ENCODE results near the gene SPIRE2. TPM values are rescaled to one million over a fixed set of nuclear protein-coding genes. Genes with fewer than 3 reads are reported as not detected.

The SPIRE2 gene
- total RNA-seq, 1 donor, result 0.72 TPM

DNA sequence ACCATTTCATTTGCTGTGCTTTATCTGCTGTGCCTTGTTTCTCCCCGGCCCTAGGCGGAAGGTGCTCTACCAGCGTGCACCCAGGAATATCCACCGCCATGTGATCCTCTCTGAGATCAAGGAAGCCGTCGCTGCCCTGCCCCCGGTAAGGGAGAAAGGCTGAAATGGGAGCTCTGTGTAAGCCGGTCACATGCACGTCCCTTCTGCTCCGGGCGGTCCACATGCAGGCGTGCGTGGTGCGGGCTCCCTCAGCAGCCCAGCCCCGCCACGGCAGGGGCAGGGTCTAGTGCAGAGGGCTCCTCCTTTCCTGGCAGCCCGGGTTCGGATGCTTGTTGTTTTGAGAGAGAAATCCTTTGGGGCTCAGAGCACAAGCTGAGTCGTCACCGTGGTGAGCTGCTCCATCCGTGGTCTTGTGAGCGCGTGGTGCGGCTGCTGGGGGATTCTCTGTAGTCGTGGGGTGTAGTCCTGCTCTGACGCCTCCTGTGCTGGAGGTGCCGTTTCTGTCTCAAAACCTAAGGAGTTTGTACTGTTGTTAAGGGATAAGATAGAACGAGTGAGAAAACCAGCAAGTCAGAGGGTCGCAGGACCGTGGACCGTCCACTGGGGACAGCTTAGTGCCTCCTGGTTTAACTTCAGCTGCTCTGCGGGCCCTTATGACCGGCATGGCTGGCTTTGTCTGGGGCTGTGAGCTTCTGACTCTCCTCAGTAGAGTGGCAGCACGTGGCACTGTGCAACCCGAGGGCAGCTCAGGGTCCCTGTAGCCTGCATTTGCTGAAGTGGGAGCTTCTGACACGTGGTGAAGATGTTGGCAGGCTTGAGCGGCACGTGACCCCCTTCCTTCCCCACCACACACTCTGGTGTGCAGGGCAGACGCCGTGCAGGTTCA is 78.1 kb downstream of the SPIRE2 start:
- no peak overlapping the region for H3K4me3 ChIP-seq (ENCODE audit: insufficient read depth, low read length)
- no peak overlapping the region for H3K27ac ChIP-seq (ENCODE audit: low read depth, low read length)
- peaks cover 26% of the 10 kb centered on the region for H4K20me1 ChIP-seq (ENCODE audit: insufficient read depth, low read length)
- H3K27me3 ChIP-seq (ENCODE audit: insufficient read depth, low read length), result no peaks in the 10 kb centered on the region
- peaks cover 69% of the 10 kb centered on the region for H3K36me3 ChIP-seq (ENCODE audit: insufficient read depth, low read length)
- DNase-seq (ENCODE audit: insufficient read length, low spot score, missing footprints), result peak; percentile 86
- H3K9me3 ChIP-seq (ENCODE audit: low read depth, low read length), result no peaks in the 10 kb centered on the region
- no peak overlapping the region for H2AFZ ChIP-seq (ENCODE audit: low read length)
- H3K4me2 ChIP-seq (ENCODE audit: insufficient read depth, low read length), result no peak overlapping the region
- H3K4me1 ChIP-seq (ENCODE audit: insufficient read depth, low read length), result peaks cover 3% of the 10 kb centered on the region
- TF ChIP-seq, protein P1, sequence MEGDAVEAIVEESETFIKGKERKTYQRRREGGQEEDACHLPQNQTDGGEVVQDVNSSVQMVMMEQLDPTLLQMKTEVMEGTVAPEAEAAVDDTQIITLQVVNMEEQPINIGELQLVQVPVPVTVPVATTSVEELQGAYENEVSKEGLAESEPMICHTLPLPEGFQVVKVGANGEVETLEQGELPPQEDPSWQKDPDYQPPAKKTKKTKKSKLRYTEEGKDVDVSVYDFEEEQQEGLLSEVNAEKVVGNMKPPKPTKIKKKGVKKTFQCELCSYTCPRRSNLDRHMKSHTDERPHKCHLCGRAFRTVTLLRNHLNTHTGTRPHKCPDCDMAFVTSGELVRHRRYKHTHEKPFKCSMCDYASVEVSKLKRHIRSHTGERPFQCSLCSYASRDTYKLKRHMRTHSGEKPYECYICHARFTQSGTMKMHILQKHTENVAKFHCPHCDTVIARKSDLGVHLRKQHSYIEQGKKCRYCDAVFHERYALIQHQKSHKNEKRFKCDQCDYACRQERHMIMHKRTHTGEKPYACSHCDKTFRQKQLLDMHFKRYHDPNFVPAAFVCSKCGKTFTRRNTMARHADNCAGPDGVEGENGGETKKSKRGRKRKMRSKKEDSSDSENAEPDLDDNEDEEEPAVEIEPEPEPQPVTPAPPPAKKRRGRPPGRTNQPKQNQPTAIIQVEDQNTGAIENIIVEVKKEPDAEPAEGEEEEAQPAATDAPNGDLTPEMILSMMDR (IDR thresholded peaks at IDR 0.05; ENCODE audit: extremely low read depth, low read depth, low read length), result no peak
- no peaks in the 10 kb centered on the region for H3K79me2 ChIP-seq (ENCODE audit: insufficient read depth, low read length)

DNA sequence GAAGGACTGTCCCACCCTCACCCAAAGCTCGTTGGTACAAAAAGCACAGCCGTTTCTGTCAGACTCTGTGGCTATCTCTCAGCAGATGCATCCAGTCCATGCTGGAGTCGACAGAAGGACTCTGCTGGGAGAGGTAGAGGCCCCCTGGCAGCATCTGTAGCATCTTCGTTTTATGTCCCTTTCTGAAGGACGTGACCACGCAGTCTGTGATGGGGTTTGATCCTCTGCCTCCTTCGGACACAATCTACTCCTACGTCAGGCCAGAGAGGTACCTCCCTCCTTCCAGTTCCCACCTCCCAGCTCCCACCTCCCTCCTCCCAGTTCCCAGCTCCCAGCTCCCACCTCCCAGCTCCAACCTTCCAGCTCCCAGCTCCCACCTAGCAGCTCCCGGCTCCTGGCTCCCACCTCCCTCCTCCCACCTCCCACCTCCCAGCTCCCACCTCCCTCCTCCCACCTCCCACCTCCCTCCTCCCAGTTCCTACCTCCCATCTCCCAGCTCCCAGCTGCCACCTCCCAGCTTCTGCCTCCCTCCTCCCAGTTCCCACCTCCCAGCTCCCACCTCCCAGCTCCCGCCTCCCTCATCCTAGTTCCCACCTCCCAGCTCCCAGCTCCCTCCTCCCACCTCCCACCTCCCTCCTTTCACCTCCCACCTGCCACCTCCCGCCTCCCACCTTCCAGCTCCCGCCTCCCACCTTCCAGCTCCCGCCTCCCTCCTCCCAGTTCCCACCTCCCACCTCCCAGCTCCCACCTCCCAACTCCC is 79.0 kb downstream of the SPIRE2 start:
- Histone ChIP-seq H3K27ac (ENCODE audit: low read depth, low read length) (no peak overlapping the region), H3K36me3 (ENCODE audit: insufficient read depth, low read length) (peaks cover 74% of the 10 kb centered on the region), H3K27me3 (ENCODE audit: insufficient read depth, low read length) (no peaks in the 10 kb centered on the region), H4K20me1 (ENCODE audit: insufficient read depth, low read length) (peaks cover 26% of the 10 kb centered on the region), H2AFZ (ENCODE audit: low read length) (no peak overlapping the region), H3K4me2 (ENCODE audit: insufficient read depth, low read length) (no peak overlapping the region), H3K4me3 (ENCODE audit: insufficient read depth, low read length) (no peak overlapping the region), H3K4me1 (ENCODE audit: insufficient read depth, low read length) (peaks cover 3% of the 10 kb centered on the region), H3K79me2 (ENCODE audit: insufficient read depth, low read length) (no peaks in the 10 kb centered on the region), H3K9me3 (ENCODE audit: low read depth, low read length) (no peaks in the 10 kb centered on the region)
- TF ChIP-seq, protein P1 (IDR thresholded peaks at IDR 0.05; ENCODE audit: extremely low read depth, low read depth, low read length), result no peak
- peak; percentile 87 for DNase-seq (ENCODE audit: insufficient read length, low spot score, missing footprints)

DNA sequence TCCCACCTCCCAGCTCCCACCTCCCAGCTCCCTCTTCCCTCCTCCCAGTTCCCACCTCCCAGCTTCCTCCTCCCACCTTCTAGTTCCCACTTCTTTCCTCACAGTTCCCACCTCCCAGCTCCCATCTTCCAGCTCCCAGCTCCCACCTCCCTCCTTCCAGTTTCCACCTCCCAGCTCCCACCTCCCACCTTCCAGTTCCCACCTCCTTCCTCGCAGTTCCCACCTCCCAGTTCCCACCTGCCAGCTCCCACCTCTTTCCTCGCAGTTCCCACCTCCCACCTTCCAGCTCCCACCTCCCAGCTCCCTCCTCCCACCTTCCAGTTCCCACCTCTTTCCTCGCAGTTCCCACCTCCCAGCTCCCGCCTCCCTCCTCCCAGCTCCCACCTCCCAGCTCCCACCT is 80.0 kb downstream of the SPIRE2 start:
- H3K4me1 ChIP-seq (ENCODE audit: insufficient read depth, low read length), result peaks cover 3% of the 10 kb centered on the region

More for the DNA sequence above, 80.0 kb downstream of the SPIRE2 start:
- Histone ChIP-seq H4K20me1 (ENCODE audit: insufficient read depth, low read length) (peaks cover 26% of the 10 kb centered on the region), H3K4me2 (ENCODE audit: insufficient read depth, low read length) (no peak overlapping the region), H3K27me3 (ENCODE audit: insufficient read depth, low read length) (no peaks in the 10 kb centered on the region), H3K9me3 (ENCODE audit: low read depth, low read length) (no peaks in the 10 kb centered on the region), H3K79me2 (ENCODE audit: insufficient read depth, low read length) (no peaks in the 10 kb centered on the region), H3K36me3 (ENCODE audit: insufficient read depth, low read length) (peaks cover 75% of the 10 kb centered on the region), H3K4me3 (ENCODE audit: insufficient read depth, low read length) (no peak overlapping the region), H2AFZ (ENCODE audit: low read length) (no peak overlapping the region), H3K27ac (ENCODE audit: low read depth, low read length) (no peak overlapping the region)
- TF ChIP-seq, protein P1 (IDR thresholded peaks at IDR 0.05; ENCODE audit: extremely low read depth, low read depth, low read length), result no peak
- DNase-seq (ENCODE audit: insufficient read length, low spot score, missing footprints), result peak; percentile 9

All from osteoblast (primary cell).